Duodenal mucosa (tissue), 2 donors: Measurements from ENCODE around the gene RABL6.

Experiments used
- H3K27ac ChIP-seq: one replicate; pipeline ENCODE4 v1.7.0; 2013; ENCODE audit warnings: low read depth, low read length
- H3K27me3 ChIP-seq, 2 donors: one replicate each; pipeline ENCODE4 v1.7.0; 2013; ENCODE audit warnings: low read length in 2 of 2, control low read depth in 1 of 2; ENCODE audit not compliant: insufficient read depth in 2 of 2, control insufficient read depth in 1 of 2
- H3K36me3 ChIP-seq, 2 donors: one replicate each; pipeline ENCODE4 v1.7.0; 2013; ENCODE audit warnings: low read length in 2 of 2, control low read depth in 1 of 2; ENCODE audit not compliant: insufficient read depth in 2 of 2, control insufficient read depth in 1 of 2
- H3K4me1 ChIP-seq, 2 donors: one replicate each; pipeline ENCODE4 v1.7.0; 2013; ENCODE audit warnings: low read length in 2 of 2, control low read depth in 1 of 2; ENCODE audit not compliant: insufficient read depth in 2 of 2, control insufficient read depth in 1 of 2
- H3K4me3 ChIP-seq, 2 donors: one replicate each; pipeline ENCODE4 v1.7.0; 2013; ENCODE audit warnings: low read length in 2 of 2, low read depth in 1 of 2
- H3K9ac ChIP-seq, 2 donors: one replicate each; pipeline ENCODE4 v1.7.0; 2013; ENCODE audit warnings: low read length in 2 of 2, low read depth in 1 of 2
- H3K9me3 ChIP-seq, 2 donors: one replicate each; pipeline ENCODE4 v1.7.0; 2013; ENCODE audit warnings: low read length in 2 of 2, control low read depth in 1 of 2; ENCODE audit not compliant: control insufficient read depth in 1 of 2

RABL6 gene

GRCh38 chr9:136886610-136887597, 79.2 kb downstream of the RABL6 start:
- peak overlapping the region; percentile 66 for H3K27ac ChIP-seq
- H3K4me3 ChIP-seq: peak overlapping the region; percentile 67 to 72
- H3K27me3 ChIP-seq: no peaks in the 10 kb centered on the region
- peak overlapping the region; percentile 67 to 84 for H3K9ac ChIP-seq
- no peaks in the 10 kb centered on the region for H3K9me3 ChIP-seq
- H3K36me3 ChIP-seq: peaks cover 0 to 14% of the 10 kb centered on the region in 2 donors
- peaks cover 28 to 31% of the 10 kb centered on the region in 2 donors for H3K4me1 ChIP-seq

- H3K4me1 ChIP-seq: peaks cover 16 to 18% of the 10 kb centered on the region in 2 donors
- no peak overlapping the region for H3K27ac ChIP-seq
- peaks cover 0 to 21% of the 10 kb centered on the region in 2 donors for H3K36me3 ChIP-seq
- H3K9me3 ChIP-seq: no peaks in the 10 kb centered on the region
- H3K9ac ChIP-seq: no peak overlapping the region
- no peaks in the 10 kb centered on the region for H3K27me3 ChIP-seq
- no peak overlapping the region for H3K4me3 ChIP-seq
Observed at GRCh38 chr9:136888454-136888853, 80.7 kb downstream of the RABL6 start.

GRCh38 chr9:136889858-136890257, 82.1 kb downstream of the RABL6 start:
- Histone ChIP-seq H3K27ac (no peak overlapping the region), H3K9me3 (no peaks in the 10 kb centered on the region), H3K36me3 (peaks cover 6 to 29% of the 10 kb centered on the region in 2 donors), H3K27me3 (no peaks in the 10 kb centered on the region), H3K4me1 (peaks cover 15 to 18% of the 10 kb centered on the region in 2 donors), H3K4me3 (no peak overlapping the region), H3K9ac (no peak overlapping the region)

GRCh38 chr9:136890661-136891060, 82.9 kb downstream of the RABL6 start:
- H3K9me3 ChIP-seq: no peaks in the 10 kb centered on the region
- H3K4me3 ChIP-seq: no peak overlapping the region
- no peaks in the 10 kb centered on the region for H3K27me3 ChIP-seq
- H3K36me3 ChIP-seq: peaks cover 6 to 35% of the 10 kb centered on the region in 2 donors
- H3K4me1 ChIP-seq: peaks cover 10 to 14% of the 10 kb centered on the region in 2 donors
- no peak overlapping the region for H3K9ac ChIP-seq
- H3K27ac ChIP-seq: no peak overlapping the region
